Rectal smooth muscle tissue (tissue), 1 donor: Measurements from ENCODE around the gene TFAP2A.
A peak's percentile ranks its signal among the peaks of the same experiment; 100 is the strongest.

ENCODE experiments used
- H3K27ac ChIP-seq: one replicate; pipeline ENCODE4 v1.7.0; 2013; ENCODE audit warnings: low read depth, low read length, inconsistent platforms
- H3K27me3 ChIP-seq: one replicate; pipeline ENCODE4 v1.7.0; 2013; ENCODE audit warnings: low read length; ENCODE audit not compliant: control insufficient read depth, insufficient read depth
- H3K36me3 ChIP-seq: one replicate; pipeline ENCODE4 v1.7.0; 2013; ENCODE audit warnings: low read length; ENCODE audit not compliant: control insufficient read depth, insufficient read depth
- H3K4me1 ChIP-seq: one replicate; pipeline ENCODE4 v1.7.0; 2013; ENCODE audit warnings: low read length; ENCODE audit not compliant: control insufficient read depth, insufficient read depth
- H3K4me3 ChIP-seq: one replicate; pipeline ENCODE4 v1.7.0; 2013; ENCODE audit warnings: low read length
- H3K9ac ChIP-seq: one replicate; pipeline ENCODE4 v1.7.0; 2013; ENCODE audit warnings: low read length

The TFAP2A gene

DNA sequence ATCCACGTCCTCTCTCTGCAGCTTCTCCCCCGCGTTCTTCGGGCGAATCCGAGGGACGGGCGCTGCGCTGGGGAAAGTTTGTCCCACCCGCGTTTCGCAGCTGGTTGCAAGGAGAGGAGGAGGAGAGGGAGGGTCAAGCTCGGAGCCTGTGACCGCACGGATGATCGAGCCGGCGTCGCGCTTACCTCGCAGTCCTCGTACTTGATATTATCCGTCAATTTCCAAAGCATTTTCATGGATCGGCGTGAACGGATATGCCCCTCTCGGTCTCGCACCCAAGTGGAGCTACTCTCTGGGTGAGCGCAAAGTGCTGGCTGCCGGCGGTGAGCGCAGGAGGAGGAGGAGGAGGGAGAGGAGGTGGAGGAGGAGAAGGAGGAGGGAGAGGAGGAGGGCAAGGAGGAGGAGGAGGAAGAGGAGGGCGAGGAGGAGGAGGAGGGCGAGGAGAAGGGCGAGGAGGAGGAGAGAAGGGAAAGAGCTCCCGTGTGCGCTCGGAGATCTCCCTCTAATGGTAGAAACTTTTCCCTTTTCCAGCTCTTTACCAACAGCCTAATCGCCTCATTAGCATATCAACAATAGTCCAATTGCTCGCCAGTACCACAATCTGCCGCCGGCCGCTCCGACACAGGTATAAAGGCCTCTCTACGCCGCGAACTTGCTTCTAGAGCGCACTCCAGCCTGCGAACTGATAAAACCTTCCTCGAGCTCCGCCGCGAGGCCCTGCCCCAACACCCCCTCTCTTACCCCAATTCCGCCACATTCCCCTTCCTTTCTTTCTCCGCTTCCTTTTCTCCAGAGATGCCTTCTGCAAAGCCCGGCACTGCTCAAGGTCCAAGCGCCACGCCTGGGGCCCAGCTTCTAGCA, at the start of gene TFAP2A:
Gene TFAP2A, minus strand, starts transcription at position 319 of the 861 bp plus-strand sequence. Its CDS starts 83 bp downstream, at position 236.
- peaks cover 58% of the 10 kb centered on the region for H3K27me3 ChIP-seq

DNA sequence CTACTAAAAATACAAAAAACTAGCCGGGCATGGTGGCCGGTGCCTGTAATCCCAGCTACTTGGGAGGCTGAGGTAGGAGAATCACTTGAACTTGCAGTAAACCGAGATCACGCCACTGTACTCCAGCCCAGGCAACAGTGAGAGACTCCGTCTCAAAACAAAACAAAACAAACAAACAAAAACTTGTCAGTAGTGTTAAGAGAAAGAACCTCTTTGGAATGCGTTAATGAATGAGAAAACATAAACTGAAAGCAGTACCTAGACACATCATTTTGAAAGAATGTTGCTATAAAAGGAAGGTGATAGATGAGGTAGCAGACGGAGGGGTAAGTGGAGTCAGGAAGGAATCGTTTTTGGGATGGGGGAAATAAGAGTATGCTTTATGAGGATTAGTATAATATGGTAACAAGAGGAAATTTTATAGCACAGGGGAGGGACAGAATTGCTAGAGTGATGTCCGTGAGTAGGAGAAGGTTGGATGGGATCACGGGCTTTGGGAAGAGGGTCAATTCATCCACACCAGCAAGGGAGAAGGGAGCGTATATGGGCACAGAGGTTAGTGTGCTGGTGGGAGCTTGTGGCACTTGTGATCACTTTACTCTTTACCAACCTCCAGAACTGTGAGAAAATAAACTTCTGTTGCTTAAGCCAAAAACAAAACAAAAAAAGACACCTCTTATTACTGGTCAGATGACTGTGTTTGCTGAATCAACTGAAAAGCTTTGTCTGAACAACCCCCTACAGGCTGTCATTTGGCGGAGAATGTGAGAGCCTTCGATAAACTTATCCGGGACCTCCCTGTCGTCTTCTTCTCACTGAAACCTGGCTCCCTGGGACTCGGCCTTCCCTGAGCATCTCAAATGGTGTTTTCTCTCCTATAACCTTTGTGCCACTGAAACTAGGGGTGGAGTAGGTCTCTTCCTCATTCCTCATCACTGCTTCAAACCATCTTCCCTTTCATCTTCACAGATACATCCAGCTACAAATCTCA, 48.9 kb upstream of the TFAP2A start:
- Histone ChIP-seq H3K4me1 (no peaks in the 10 kb centered on the region), H3K4me3 (no peak overlapping the region), H3K36me3 (no peaks in the 10 kb centered on the region), H3K27me3 (no peaks in the 10 kb centered on the region), H3K27ac (no peak overlapping the region), H3K9ac (no peak overlapping the region)

More for the DNA sequence above, at the start of gene TFAP2A:
- peaks cover 6% of the 10 kb centered on the region for H3K4me1 ChIP-seq
- H3K27ac ChIP-seq = no peak within 1 kb of the TSS
- H3K4me3 ChIP-seq = peak within 1 kb of the TSS; percentile 90
- no peak within 1 kb of the TSS for H3K9ac ChIP-seq
- no peaks in the 10 kb centered on the region for H3K36me3 ChIP-seq

DNA sequence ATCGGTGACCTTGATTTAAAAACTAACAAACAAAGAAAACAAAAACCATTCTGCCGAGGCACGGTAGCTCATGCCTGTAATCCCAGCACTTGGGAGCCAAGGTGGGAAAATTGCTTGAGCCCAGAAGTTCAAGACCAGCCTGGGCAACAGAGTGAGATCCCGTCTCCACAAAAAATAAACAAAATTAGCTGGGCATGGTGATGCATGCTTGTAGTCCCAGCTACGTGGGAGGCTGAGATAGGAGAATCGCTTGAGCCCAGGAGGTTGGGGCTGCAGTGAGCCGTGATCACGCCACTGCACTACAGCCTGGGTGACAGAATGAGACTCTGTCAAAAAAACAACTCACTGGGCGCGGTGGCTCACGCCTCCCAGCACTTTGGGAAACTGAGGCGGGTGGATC, 48.2 kb upstream of the TFAP2A start:
- no peaks in the 10 kb centered on the region for H3K27me3 ChIP-seq
- no peak overlapping the region for H3K27ac ChIP-seq
- no peaks in the 10 kb centered on the region for H3K36me3 ChIP-seq
- H3K9ac ChIP-seq = no peak overlapping the region
- no peaks in the 10 kb centered on the region for H3K4me1 ChIP-seq
- H3K4me3 ChIP-seq = no peak overlapping the region

- Histone ChIP-seq H3K27ac (no peak overlapping the region), H3K9ac (no peak overlapping the region), H3K27me3 (no peaks in the 10 kb centered on the region)
Measured at GRCh38 chr6:10461850-10462249, 47.0 kb upstream of the TFAP2A start.

DNA sequence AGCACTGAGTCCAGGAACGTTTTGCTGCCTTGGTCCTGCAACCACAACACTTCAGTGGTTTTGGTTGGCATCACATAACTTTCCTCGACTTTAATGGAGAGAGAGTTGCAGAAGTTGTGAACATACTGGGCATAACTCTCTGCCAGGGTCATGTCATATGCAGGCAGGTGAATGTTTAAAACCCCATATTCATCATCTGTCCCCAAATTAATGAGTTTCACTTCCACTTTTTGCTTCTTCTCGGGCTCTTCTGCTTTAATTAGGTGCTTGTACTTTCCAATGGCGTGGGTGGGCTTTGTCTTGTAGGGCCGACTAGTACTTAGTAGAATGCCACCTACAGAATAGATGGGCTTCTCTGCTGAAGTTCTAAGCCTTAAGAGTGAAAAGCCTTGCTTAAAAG, 45.2 kb upstream of the TFAP2A start:
- H3K36me3 ChIP-seq = no peaks in the 10 kb centered on the region
- H3K27ac ChIP-seq = no peak overlapping the region
- H3K9ac ChIP-seq = no peak overlapping the region
- no peak overlapping the region for H3K4me3 ChIP-seq
- H3K27me3 ChIP-seq = no peaks in the 10 kb centered on the region
- no peaks in the 10 kb centered on the region for H3K4me1 ChIP-seq

More at GRCh38 chr6:10461850-10462249, 47.0 kb upstream of the TFAP2A start:
- H3K4me1 ChIP-seq = no peaks in the 10 kb centered on the region
- no peaks in the 10 kb centered on the region for H3K36me3 ChIP-seq
- no peak overlapping the region for H3K4me3 ChIP-seq

DNA sequence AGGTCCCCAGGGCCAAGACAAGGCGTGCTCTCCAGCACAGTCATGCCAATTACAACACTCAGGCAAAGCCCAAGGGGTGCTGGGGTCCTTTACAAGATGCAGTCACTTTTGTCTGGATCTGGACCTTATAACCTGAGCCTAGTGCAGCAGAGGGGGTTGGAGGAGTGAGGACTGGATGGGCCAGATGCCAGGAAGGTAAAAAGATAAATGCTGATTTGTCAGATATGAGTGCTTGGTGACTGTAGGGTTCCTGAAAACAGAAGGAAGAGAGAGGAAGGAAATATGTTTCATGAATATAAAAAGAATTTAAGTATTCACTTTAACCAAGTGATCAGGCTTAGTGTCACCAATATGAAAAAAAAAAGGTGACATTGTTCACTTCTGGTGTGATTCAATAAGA, 43.4 kb upstream of the TFAP2A start:
- H3K27me3 ChIP-seq = no peaks in the 10 kb centered on the region
- H3K4me1 ChIP-seq = no peaks in the 10 kb centered on the region
- H3K36me3 ChIP-seq = no peaks in the 10 kb centered on the region
- no peak overlapping the region for H3K9ac ChIP-seq
- H3K27ac ChIP-seq = no peak overlapping the region
- H3K4me3 ChIP-seq = no peak overlapping the region

DNA sequence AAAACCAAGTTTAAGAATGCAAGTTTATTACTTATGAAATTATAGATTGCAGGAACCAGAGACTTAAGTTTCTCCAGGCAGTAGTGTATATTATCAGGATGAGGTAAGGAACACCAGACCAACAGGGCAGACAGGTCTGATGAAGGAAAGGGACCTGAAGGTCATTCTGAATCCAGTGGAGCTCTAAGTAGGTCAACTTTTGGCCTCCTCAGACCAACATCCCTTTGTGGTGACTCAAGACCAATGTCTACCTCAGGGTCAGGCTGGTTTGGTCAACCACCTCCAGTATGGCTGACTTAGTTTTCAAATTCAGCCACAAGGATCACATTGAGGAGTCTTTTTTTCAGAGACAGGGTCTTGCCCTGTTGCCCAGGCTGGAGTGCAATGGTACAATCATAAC, 38.7 kb upstream of the TFAP2A start:
- H3K27ac ChIP-seq = no peak overlapping the region
- no peaks in the 10 kb centered on the region for H3K36me3 ChIP-seq
- H3K4me3 ChIP-seq = no peak overlapping the region
- H3K27me3 ChIP-seq = no peaks in the 10 kb centered on the region
- no peaks in the 10 kb centered on the region for H3K4me1 ChIP-seq
- H3K9ac ChIP-seq = no peak overlapping the region

DNA sequence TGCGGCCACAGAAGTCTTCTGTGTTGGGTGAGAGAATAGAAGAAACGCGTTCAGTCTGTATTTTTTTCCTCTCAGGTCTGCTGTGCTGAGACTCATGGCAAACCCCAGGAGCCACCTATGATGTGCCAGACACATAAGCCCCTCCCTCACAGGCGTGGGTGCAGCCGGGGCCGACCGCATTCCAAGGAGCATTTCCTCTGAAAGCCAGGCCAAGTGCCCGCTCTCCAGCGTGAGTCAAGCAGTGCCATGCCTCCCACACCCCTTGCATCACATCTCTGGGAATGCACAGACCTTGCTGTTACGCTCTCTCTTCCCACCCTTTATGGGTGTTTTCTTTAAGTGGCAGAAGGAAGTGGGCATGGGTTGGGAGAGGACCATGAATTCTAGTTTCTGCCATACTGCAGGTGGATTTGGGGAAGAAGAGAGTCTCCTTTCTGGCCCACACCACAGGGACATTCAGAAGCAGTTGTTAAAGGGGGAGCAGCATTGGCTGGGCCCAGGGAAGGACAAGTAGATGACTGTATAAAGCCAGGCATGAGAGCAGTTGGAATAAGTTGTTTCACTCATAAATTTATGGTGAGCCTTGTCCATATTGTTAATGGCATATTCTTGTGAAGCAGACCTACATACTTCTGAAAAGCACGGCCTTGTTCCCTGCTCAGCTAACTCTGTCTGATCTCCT, 37.1 kb upstream of the TFAP2A start:
- Histone ChIP-seq H3K36me3 (no peaks in the 10 kb centered on the region), H3K27ac (no peak overlapping the region), H3K4me1 (no peaks in the 10 kb centered on the region), H3K27me3 (no peaks in the 10 kb centered on the region), H3K9ac (no peak overlapping the region), H3K4me3 (no peak overlapping the region)

DNA sequence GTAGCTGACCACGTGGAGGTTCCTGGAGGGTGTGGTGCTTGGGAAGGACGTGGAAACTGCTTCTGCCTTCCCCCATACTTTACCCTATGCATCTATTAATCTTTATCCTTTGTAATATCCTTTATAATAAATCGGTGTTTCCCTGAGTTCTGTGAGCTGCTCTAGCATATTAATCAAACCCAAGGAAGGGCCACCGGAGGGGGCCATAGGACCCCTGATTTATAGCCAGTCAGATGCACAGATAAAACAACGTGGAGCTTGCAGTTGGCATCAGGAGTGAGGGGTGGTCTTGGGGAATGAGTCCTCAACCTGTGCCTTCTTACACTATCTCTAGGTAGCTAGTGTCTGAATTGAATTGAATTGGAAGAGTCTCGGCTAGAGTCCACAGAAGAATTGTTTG, 36.5 kb upstream of the TFAP2A start:
- no peak overlapping the region for H3K9ac ChIP-seq
- no peaks in the 10 kb centered on the region for H3K4me1 ChIP-seq
- H3K27me3 ChIP-seq = no peaks in the 10 kb centered on the region
- H3K36me3 ChIP-seq = no peaks in the 10 kb centered on the region
- H3K27ac ChIP-seq = no peak overlapping the region
- no peak overlapping the region for H3K4me3 ChIP-seq

- H3K4me1 ChIP-seq = no peaks in the 10 kb centered on the region
- H3K9ac ChIP-seq = no peak overlapping the region
- H3K27ac ChIP-seq = no peak overlapping the region
- no peaks in the 10 kb centered on the region for H3K36me3 ChIP-seq
- H3K27me3 ChIP-seq = no peaks in the 10 kb centered on the region
- no peak overlapping the region for H3K4me3 ChIP-seq
Measured at GRCh38 chr6:10449751-10450150, 34.9 kb upstream of the TFAP2A start.

DNA sequence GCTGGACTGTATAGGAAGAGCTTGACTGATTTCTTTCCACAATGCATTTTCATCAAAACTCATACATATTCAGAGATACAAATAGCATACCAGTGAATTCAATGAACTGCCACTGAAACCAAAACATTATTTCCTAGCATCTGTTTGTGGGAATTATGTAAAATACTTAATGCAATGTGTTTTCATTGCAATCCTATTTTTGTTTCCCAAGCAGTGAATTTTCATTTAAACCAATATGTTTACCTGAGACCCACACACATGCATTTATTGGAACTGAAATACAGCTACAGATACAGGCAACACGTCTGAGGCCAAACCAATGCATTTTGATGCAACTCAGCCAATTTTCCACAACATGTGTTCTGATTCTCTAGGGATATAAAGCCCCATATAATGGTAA, 33.2 kb upstream of the TFAP2A start:
- Histone ChIP-seq H3K9ac (no peak overlapping the region), H3K36me3 (no peaks in the 10 kb centered on the region), H3K27me3 (no peaks in the 10 kb centered on the region), H3K4me3 (no peak overlapping the region), H3K27ac (no peak overlapping the region), H3K4me1 (no peaks in the 10 kb centered on the region)

DNA sequence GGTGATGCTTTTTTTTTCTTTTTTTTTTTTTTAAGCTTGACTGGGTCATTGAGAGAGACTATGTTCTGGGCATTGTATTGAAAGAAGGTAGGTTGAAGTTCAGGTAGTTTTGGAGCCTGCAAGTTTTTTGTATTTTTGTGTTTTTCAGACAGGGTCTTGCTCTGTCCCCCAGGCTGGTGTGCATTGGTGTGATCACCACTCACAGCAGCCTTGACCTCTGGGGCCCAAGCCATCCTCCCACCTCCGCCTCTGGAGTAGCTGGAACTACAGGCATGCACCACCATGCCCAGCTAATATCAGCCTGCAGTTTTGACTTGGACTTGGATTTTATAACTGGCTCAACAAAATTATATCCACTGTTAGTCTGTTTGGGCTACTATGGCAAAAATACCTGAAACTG, 31.7 kb upstream of the TFAP2A start:
- H3K27me3 ChIP-seq = no peaks in the 10 kb centered on the region
- H3K27ac ChIP-seq = no peak overlapping the region
- H3K4me3 ChIP-seq = no peak overlapping the region
- H3K36me3 ChIP-seq = no peaks in the 10 kb centered on the region
- H3K9ac ChIP-seq = no peak overlapping the region
- no peaks in the 10 kb centered on the region for H3K4me1 ChIP-seq
